T1000 (cell line): ENCODE data around the gene TMX2.
"Not testable (repeated sequence)": the region's sequence is repeated elsewhere in the genome, so short reads cannot be mapped to it uniquely, and the experiment has no call there.

Source experiments
- DNase-seq: peaks from one replicate; lab custom pipeline; 2025; ENCODE audit warnings: mixed read lengths; lab: John Stamatoyannopoulos, UW

Gene TMX2

GRCh38 chr11:57712256-57713150 lies at the start of gene TMX2:
TMX2 (plus strand) TSS chr11:57712593; CDS start chr11:57712619, 26 bp downstream.
- peak; percentile 90 for DNase-seq

GRCh38 chr11:57662893-57663292 lies 49.5 kb upstream of the TMX2 start:
- DNase-seq: no peak

GRCh38 chr11:57663975-57664374 lies 48.4 kb upstream of the TMX2 start:
- no peak for DNase-seq

- DNase-seq: peak; percentile 95
Observed at GRCh38 chr11:57667117-57667735, 45.2 kb upstream of the TMX2 start.

GRCh38 chr11:57667736-57668433 lies 44.5 kb upstream of the TMX2 start, which contains the start of gene ZDHHC5:
ZDHHC5 (plus strand) TSS chr11:57668114; CDS start chr11:57673091, 4,977 bp downstream.
- DNase-seq: peak; percentile 98

- DNase-seq: no peak
Observed at GRCh38 chr11:57668434-57668782, 44.0 kb upstream of the TMX2 start.

GRCh38 chr11:57674251-57674650 lies 38.1 kb upstream of the TMX2 start:
- no peak for DNase-seq

GRCh38 chr11:57675176-57675941 lies 37.0 kb upstream of the TMX2 start:
- no peak for DNase-seq

- no peak for DNase-seq
Observed at GRCh38 chr11:57679396-57679795, 33.0 kb upstream of the TMX2 start.

- no peak for DNase-seq
Observed at GRCh38 chr11:57680552-57680874, 31.9 kb upstream of the TMX2 start.

GRCh38 chr11:57681168-57681567 lies 31.2 kb upstream of the TMX2 start:
- DNase-seq: no peak

- not testable (repeated sequence) for DNase-seq
Observed at GRCh38 chr11:57690474-57690873, 21.9 kb upstream of the TMX2 start.

GRCh38 chr11:57698843-57699365 lies 13.5 kb upstream of the TMX2 start:
- DNase-seq: no peak

- DNase-seq: no peak
Observed at GRCh38 chr11:57699813-57700212, 12.6 kb upstream of the TMX2 start.

- DNase-seq: no peak
Observed at GRCh38 chr11:57700425-57700824, 12.0 kb upstream of the TMX2 start.

- no peak for DNase-seq
Observed at GRCh38 chr11:57703341-57703740, 9.1 kb upstream of the TMX2 start.

GRCh38 chr11:57704932-57705331 lies 7.5 kb upstream of the TMX2 start:
- no peak for DNase-seq

- not testable (repeated sequence) for DNase-seq
Observed at GRCh38 chr11:57705432-57705831, 7.0 kb upstream of the TMX2 start.

- DNase-seq: no peak
Observed at GRCh38 chr11:57709802-57710367, 2.5 kb upstream of the TMX2 start.

GRCh38 chr11:57711414-57712255 lies 758 bp upstream of the TMX2 start, which contains the start of gene MED19:
MED19 (minus strand) TSS chr11:57712215; CDS start chr11:57712179, 36 bp downstream.
- peak; percentile 69 for DNase-seq
